SKM-1 treated with dmso at 0.1 percent for 144 hours (cell line): ENCODE data around the gene DENND1A.

ENCODE experiments used
- DNase-seq: peaks from one replicate; lab custom pipeline; 2025; ENCODE audit not compliant: unreplicated experiment; lab: John Stamatoyannopoulos, UW

Gene DENND1A

GRCh38 chr9:123480096-123480495 is 449.8 kb downstream of the DENND1A start:
- DNase-seq, result no peak

- DNase-seq, result no peak
Observed at GRCh38 chr9:123478967-123479602, 450.8 kb downstream of the DENND1A start.

GRCh38 chr9:123478160-123478559 is 451.8 kb downstream of the DENND1A start:
- DNase-seq, result no peak

- no peak for DNase-seq
Observed at GRCh38 chr9:123475407-123475806, 454.5 kb downstream of the DENND1A start.

GRCh38 chr9:123472862-123473614 is 456.9 kb downstream of the DENND1A start:
- no peak for DNase-seq

GRCh38 chr9:123471843-123472570 is 457.9 kb downstream of the DENND1A start:
- peak; percentile 44 for DNase-seq

- no peak for DNase-seq
Observed at GRCh38 chr9:123470991-123471770, 458.7 kb downstream of the DENND1A start.

GRCh38 chr9:123470121-123470782 is 459.7 kb downstream of the DENND1A start:
- peak; percentile 77 for DNase-seq

GRCh38 chr9:123469282-123469681 is 460.6 kb downstream of the DENND1A start:
- no peak for DNase-seq

GRCh38 chr9:123468541-123468940 is 461.4 kb downstream of the DENND1A start:
- no peak for DNase-seq

- no peak for DNase-seq
Observed at GRCh38 chr9:123465304-123465703, 464.6 kb downstream of the DENND1A start.

- DNase-seq, result no peak
Observed at GRCh38 chr9:123460091-123460490, 469.8 kb downstream of the DENND1A start.

GRCh38 chr9:123457583-123457982 is 472.3 kb downstream of the DENND1A start:
- DNase-seq, result no peak

- DNase-seq, result no peak
Observed at GRCh38 chr9:123456011-123456410, 473.9 kb downstream of the DENND1A start.

GRCh38 chr9:123455187-123455586 is 474.7 kb downstream of the DENND1A start:
- no peak for DNase-seq

GRCh38 chr9:123454361-123454760 is 475.6 kb downstream of the DENND1A start:
- DNase-seq, result no peak

GRCh38 chr9:123453831-123454321 is 476.1 kb downstream of the DENND1A start:
- no peak for DNase-seq

GRCh38 chr9:123453076-123453667 is 476.8 kb downstream of the DENND1A start:
- no peak for DNase-seq

GRCh38 chr9:123450996-123451395 is 478.9 kb downstream of the DENND1A start:
- DNase-seq, result no peak
